GM12878 (cell line): Measurements from ENCODE around the gene ASMTL. TPM values are rescaled to one million over a fixed set of nuclear protein-coding genes. Genes with fewer than 3 reads are reported as not detected.
A peak's percentile ranks its signal among the peaks of the same experiment; 100 is the strongest.

Experiments used
- ASH2L ChIP-seq: fragments of 300-600, 200-600 bp; sonication (generic); IDR thresholded peaks from 2 replicates; pipeline ENCODE4 v1.6.1; 2017; ENCODE audit warnings: low read depth, mild to moderate bottlenecking, borderline replicate concordance
- CHD4 ChIP-seq: fragments of 200-600 bp; sonication (generic); IDR thresholded peaks from 2 replicates; pipeline ENCODE4 v1.6.1; 2016; ENCODE audit warnings: mild to moderate bottlenecking
- EP300 ChIP-seq, 2 experiments: fragments of 150-350 bp in 1 of 2; IDR thresholded peaks; 2 replicates each; pipeline ENCODE4 v1.6.1; 2011 to 2012; ENCODE audit warnings: low read depth in 2 of 2, low read length in 2 of 2, borderline replicate concordance in 1 of 2, improper control_type of control experiment in 1 of 2, inconsistent platforms in 1 of 2; ENCODE audit not compliant: control insufficient read depth in 1 of 2
- GABPA ChIP-seq: IDR thresholded peaks from 2 replicates; pipeline ENCODE4 v1.6.1; 2014; ENCODE audit warnings: antibody characterized with exemption, low read depth, mild to moderate bottlenecking, inconsistent platforms
- HCFC1 ChIP-seq: fragments of 150-350 bp; IDR thresholded peaks from 2 replicates; pipeline ENCODE4 v1.6.1; 2014; ENCODE audit warnings: low read length
- HDGF ChIP-seq: fragments of 450-650 bp; IDR thresholded peaks from 2 replicates; pipeline ENCODE4 v1.6.1; 2016; ENCODE audit warnings: antibody characterized with exemption
- KAT2A ChIP-seq: conservative IDR thresholded peaks from 2 replicates; pipeline ENCODE4 v1.6.1; 2011; ENCODE audit warnings: low read depth, low read length; ENCODE audit not compliant: control insufficient read depth
- NFIC ChIP-seq: IDR thresholded peaks from 2 replicates; pipeline ENCODE4 v1.6.1; 2012; ENCODE audit warnings: low read depth, mild to moderate bottlenecking, inconsistent platforms, low read length, moderate library complexity
- REST ChIP-seq: IDR thresholded peaks from 2 replicates; pipeline ENCODE4 v1.6.1; 2012; ENCODE audit warnings: mild to moderate bottlenecking, low read depth, low read length
- SMC3 ChIP-seq: IDR thresholded peaks from 2 replicates; pipeline ENCODE4 v1.6.1; 2011; ENCODE audit warnings: low read length, improper control_type of control experiment, borderline replicate concordance
- SUZ12 ChIP-seq: fragments of 200-600 bp; sonication (generic); IDR thresholded peaks from one replicate; pipeline ENCODE4 v1.6.1; 2018; ENCODE audit warnings: antibody characterized with exemption, mild to moderate bottlenecking; ENCODE audit not compliant: unreplicated experiment
- YY1 ChIP-seq: IDR thresholded peaks from 2 replicates; pipeline ENCODE4 v1.6.1; 2011; ENCODE audit warnings: low read depth, mild to moderate bottlenecking, low read length
- ZNF384 ChIP-seq: IDR thresholded peaks from 2 replicates; pipeline ENCODE4 v1.6.1; 2012; ENCODE audit warnings: low read depth, mild to moderate bottlenecking, low read length, improper control_type of control experiment, borderline replicate concordance
- polyA plus RNA-seq, 11 experiments: library from polyadenylated mRNA; depleted of rRNA in 4 of 11; unstranded in 6 of 11; stranded (reverse) in 5 of 11; fragments of >200 nt; fragmentation: Nextera tagmentation in 4 of 11; fragmentation: Illumina TruSeq in 1 of 11; extraction: Ambion mirVana in 4 of 11; extraction: Trizol in 1 of 11; gene quantifications; 1 replicate in 1 of 11; 2 replicates in 10 of 11; pipeline versions ENCODE4 v1.2.1 to v1.2.3, GENCODE V29; 2011 to 2016; ENCODE audit warnings: inconsistent platforms in 2 of 11, missing spikeins in 2 of 11, low read depth in 1 of 11
- total RNA-seq, 4 experiments: library from RNA; depleted of rRNA in 3 of 4; stranded (reverse); fragments of >200 nt in 3 of 4; fragmentation: Illumina TruSeq in 1 of 4; extraction: Trizol in 1 of 4; gene quantifications; 2 replicates each; pipeline versions ENCODE4 v1.2.1 to v1.2.3, GENCODE V29; 2013 to 2021
- TF ChIP-seq, protein P1 (sequence below): fragments of 450-650 bp; IDR thresholded peaks from 2 replicates; pipeline ENCODE4 v1.6.1; 2017; ENCODE audit warnings: antibody characterized with exemption, mild to moderate bottlenecking, moderate library complexity
- TF ChIP-seq, protein P2 (sequence below): fragments of 450-650 bp; IDR thresholded peaks from 2 replicates; pipeline ENCODE4 v1.6.1; 2016; ENCODE audit warnings: mild to moderate bottlenecking, moderate library complexity, borderline replicate concordance
- TF ChIP-seq, protein P3 (sequence below), 3 experiments: IDR thresholded peaks in 2 of 3; conservative IDR thresholded peaks in 1 of 3; 2 replicates each; pipeline ENCODE4 v1.5.1; 2011; ENCODE audit warnings: low read depth in 3 of 3, low read length in 3 of 3, mild to moderate bottlenecking in 3 of 3, control low read depth in 2 of 3, moderate library complexity in 2 of 3, inconsistent platforms in 1 of 3, mixed read lengths in 1 of 3; ENCODE audit not compliant: control insufficient read depth in 2 of 3, insufficient read depth in 1 of 3; ENCODE audit errors: extremely low read depth in 1 of 3

Gene ASMTL
- total and polyA plus RNA-seq, 10 of the 15 experiments (the other 5 are each of a cell fraction or from before 2014, with no cell fraction given), result 1.6 to 51.9 (median 32.1) TPM

GRCh38 chrX:1484638-1485019, 31.9 kb upstream of the ASMTL start (continued):
- TF ChIP-seq YY1 (no peak), SUZ12 (no peak), KAT2A (no peak), REST (no peak), CHD4 (no peak), ASH2L (no peak), NFIC (peak; percentile 77), GABPA (0 out of 2 replicates have a peak, but pooled peaks have one; percentile 0), EP300 (IDR thresholded peaks at IDR 0.05; ENCODE audit: borderline replicate concordance in 1 of 2, control insufficient read depth in 1 of 2, low read depth in 2 of 2, low read length in 2 of 2) (peak; percentile 55 to 82; a peak in 1 of 4 replicates), HCFC1 (no peak), ZNF384 (peak; percentile 93), HDGF (no peak), SMC3 (no peak)
- TF ChIP-seq, protein P1, sequence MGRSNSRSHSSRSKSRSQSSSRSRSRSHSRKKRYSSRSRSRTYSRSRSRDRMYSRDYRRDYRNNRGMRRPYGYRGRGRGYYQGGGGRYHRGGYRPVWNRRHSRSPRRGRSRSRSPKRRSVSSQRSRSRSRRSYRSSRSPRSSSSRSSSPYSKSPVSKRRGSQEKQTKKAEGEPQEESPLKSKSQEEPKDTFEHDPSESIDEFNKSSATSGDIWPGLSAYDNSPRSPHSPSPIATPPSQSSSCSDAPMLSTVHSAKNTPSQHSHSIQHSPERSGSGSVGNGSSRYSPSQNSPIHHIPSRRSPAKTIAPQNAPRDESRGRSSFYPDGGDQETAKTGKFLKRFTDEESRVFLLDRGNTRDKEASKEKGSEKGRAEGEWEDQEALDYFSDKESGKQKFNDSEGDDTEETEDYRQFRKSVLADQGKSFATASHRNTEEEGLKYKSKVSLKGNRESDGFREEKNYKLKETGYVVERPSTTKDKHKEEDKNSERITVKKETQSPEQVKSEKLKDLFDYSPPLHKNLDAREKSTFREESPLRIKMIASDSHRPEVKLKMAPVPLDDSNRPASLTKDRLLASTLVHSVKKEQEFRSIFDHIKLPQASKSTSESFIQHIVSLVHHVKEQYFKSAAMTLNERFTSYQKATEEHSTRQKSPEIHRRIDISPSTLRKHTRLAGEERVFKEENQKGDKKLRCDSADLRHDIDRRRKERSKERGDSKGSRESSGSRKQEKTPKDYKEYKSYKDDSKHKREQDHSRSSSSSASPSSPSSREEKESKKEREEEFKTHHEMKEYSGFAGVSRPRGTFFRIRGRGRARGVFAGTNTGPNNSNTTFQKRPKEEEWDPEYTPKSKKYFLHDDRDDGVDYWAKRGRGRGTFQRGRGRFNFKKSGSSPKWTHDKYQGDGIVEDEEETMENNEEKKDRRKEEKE, result no peak
- TF ChIP-seq, protein P2, sequence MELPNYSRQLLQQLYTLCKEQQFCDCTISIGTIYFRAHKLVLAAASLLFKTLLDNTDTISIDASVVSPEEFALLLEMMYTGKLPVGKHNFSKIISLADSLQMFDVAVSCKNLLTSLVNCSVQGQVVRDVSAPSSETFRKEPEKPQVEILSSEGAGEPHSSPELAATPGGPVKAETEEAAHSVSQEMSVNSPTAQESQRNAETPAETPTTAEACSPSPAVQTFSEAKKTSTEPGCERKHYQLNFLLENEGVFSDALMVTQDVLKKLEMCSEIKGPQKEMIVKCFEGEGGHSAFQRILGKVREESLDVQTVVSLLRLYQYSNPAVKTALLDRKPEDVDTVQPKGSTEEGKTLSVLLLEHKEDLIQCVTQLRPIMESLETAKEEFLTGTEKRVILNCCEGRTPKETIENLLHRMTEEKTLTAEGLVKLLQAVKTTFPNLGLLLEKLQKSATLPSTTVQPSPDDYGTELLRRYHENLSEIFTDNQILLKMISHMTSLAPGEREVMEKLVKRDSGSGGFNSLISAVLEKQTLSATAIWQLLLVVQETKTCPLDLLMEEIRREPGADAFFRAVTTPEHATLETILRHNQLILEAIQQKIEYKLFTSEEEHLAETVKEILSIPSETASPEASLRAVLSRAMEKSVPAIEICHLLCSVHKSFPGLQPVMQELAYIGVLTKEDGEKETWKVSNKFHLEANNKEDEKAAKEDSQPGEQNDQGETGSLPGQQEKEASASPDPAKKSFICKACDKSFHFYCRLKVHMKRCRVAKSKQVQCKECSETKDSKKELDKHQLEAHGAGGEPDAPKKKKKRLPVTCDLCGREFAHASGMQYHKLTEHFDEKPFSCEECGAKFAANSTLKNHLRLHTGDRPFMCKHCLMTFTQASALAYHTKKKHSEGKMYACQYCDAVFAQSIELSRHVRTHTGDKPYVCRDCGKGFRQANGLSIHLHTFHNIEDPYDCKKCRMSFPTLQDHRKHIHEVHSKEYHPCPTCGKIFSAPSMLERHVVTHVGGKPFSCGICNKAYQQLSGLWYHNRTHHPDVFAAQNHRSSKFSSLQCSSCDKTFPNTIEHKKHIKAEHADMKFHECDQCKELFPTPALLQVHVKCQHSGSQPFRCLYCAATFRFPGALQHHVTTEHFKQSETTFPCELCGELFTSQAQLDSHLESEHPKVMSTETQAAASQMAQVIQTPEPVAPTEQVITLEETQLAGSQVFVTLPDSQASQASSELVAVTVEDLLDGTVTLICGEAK, result no peak
- TF ChIP-seq, protein P3, sequence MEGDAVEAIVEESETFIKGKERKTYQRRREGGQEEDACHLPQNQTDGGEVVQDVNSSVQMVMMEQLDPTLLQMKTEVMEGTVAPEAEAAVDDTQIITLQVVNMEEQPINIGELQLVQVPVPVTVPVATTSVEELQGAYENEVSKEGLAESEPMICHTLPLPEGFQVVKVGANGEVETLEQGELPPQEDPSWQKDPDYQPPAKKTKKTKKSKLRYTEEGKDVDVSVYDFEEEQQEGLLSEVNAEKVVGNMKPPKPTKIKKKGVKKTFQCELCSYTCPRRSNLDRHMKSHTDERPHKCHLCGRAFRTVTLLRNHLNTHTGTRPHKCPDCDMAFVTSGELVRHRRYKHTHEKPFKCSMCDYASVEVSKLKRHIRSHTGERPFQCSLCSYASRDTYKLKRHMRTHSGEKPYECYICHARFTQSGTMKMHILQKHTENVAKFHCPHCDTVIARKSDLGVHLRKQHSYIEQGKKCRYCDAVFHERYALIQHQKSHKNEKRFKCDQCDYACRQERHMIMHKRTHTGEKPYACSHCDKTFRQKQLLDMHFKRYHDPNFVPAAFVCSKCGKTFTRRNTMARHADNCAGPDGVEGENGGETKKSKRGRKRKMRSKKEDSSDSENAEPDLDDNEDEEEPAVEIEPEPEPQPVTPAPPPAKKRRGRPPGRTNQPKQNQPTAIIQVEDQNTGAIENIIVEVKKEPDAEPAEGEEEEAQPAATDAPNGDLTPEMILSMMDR (IDR thresholded peaks at IDR 0.05 in 2 of 3, conservative IDR thresholded peaks at IDR 0.05 in 1 of 3; ENCODE audit: control insufficient read depth in 2 of 3, extremely low read depth in 1 of 3, insufficient read depth in 1 of 3, low read depth in 3 of 3, low read length in 3 of 3), result no peak
